H54 (cell line): ENCODE measurements around the gene CLDN18.

ENCODE experiments used
- DNase-seq: peaks from one replicate; pipeline ENCODE4 v3.0.0; 2011; ENCODE audit warnings: low spot score, mixed read lengths; ENCODE audit not compliant: insufficient read length
- FAIRE-seq: peaks from 3 replicates; lab custom pipeline; 2011; peaks lifted over from hg19 to GRCh38; lab: Jason Lieb, UNC
- POLR2A ChIP-seq: IDR thresholded peaks from 2 replicates; pipeline ENCODE4 v1.6.1; 2011; ENCODE audit warnings: low read depth, mild to moderate bottlenecking, low read length

Gene CLDN18

DNA sequence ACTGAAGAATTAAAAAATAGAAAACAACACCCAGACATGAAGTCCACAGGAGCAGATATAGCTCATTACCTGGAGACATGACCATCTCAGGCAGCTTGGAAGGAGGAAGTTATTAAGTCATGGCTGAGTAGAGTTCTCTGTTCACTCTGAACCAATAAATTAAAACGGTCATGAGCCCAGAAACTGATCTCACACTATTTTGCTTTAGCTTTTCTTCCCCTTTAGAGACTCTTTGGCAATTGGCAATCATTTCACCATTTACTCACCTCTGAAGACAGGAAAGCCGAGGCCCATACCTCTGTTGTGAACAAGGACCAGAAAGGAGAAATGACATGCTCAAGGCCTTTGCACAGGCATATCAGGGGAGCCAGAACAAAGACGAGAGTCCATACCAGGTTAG lies 26.6 kb downstream of the CLDN18 start:
- FAIRE-seq = no peak
- no peak for DNase-seq
- TF ChIP-seq POLR2A = no peak

DNA sequence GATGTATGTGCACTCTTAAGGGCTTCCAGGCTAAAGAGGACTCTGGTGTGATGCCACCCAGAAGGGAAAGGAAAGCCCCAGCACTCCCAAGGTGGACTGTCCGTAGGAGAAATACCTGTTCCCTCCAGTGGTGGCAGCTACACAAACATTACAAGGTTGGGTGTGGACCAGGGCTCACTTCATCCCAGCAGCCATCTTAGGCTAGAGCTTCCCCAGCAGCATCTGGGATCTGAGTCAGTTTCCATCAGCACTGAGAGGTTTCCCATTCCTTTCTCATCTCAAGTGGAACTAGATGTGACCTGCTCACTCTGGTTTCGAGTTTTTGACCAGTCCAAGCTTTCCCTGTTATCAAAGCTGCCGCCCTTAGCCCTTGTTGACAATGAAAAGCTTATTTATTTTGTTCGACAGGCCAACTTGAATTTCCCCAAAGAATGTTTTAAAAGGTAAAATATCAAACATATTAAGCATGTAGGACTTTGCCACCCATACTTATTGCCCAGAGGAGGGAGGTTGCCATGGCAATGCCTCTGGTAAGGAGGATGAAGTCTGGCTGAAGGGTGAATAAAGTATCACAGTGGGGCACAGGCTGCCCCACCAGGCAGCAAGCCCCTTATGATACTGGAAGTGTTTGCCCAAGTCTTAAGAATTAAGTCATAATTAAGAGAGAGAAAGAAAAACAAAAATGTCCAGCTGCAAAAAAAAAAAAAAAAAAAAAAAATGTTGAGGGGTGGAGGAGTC lies 28.9 kb downstream of the CLDN18 start:
- TF ChIP-seq POLR2A = no peak
- DNase-seq (no peak), FAIRE-seq (no peak)

DNA sequence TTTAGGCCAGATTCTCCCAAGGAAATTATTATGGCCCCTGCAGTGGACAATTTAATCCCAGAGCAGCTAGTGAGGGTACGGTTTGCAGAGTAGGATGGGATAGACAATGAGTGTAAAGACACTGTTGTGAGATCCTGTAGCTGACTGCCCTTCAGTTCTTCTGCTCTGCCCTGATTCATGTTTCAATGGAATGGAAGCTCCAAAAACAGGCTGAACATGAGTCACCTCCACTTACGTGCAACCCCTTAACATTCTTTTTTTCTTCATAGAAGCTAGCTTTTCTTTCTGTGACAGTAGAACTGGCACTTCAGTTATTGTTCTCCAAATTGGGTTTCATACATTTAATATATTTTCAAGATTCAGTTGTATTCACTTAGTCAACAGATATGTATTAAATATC lies 32.1 kb downstream of the CLDN18 start:
- FAIRE-seq (peak; percentile 88), DNase-seq (no peak)
- no peak for TF ChIP-seq POLR2A

DNA sequence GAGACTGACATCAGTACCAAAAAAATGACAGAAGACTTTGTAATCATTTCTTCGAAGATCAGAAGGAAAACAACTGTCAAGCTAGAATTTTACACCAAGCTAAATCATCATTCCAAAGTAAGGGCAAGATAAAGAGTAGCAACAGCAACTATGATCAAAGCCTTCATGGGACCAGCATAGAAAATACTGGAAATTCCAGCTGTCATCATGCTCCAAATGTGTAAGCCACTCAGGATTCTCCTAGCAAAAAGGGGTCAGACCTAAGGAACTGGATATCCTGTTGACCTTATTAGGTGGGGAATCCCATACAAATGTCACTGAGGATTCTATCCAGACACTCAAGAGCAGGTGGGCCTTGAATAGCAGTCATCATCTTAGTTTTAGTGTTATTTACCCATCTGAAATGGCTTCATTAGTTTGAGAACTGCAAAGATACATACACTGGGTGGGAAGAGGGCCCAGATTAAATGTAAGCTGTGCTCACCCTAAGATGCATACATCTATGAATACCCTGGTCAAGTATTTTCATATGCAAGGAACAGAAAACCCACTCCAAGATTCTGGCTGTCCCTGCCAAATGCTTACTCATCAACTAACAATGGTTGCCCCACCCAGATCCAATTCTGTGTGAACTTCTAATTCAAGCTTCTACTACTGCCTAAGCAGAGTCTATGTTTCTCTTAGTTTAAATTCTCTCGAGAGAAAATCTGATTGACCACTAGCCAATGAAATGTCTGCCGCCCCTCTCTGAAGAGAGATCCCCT lies 33.5 kb downstream of the CLDN18 start:
- no peak for TF ChIP-seq POLR2A
- DNase-seq (peak; percentile 17), FAIRE-seq (peak; percentile 89)

DNA sequence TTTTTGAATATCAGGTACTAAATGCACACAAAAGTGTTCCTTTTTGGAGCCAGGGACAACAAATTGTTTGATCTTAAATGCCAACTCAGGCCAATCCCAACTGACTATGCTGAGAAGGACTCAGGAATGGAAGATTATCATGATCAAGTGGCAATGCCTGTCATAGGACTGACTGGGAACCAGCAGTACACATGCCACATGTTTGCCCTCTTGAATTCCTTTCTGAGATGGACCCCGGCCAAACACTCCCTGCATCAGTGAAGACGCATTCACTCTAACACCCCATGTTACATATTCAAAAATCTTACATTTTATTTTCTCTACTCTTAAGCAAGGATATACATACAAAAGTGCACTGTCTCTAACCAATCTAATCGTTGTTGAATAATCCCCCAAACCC lies 36.1 kb downstream of the CLDN18 start:
- DNase-seq (no peak), FAIRE-seq (no peak)
- no peak for TF ChIP-seq POLR2A

DNA sequence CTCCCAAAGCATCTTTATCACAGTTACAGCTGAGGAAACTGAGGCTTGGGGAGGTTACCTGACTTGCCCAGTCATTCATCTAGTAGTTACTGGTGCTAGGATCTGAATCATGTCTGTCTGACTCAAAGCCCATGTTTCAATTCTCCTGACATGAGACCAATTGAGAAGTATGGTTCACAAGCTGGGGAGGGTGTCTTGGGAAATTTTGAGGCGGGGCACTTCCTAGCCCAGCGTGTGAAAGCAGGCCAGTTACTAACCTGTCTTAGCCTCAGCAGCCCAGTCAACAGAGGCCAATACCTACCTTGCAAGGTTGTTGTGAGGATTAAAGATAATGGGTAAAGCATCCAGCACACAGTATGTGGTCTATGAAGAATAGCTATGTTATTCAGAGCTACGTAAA lies 37.0 kb downstream of the CLDN18 start:
- no peak for FAIRE-seq
- DNase-seq = no peak
- TF ChIP-seq POLR2A = no peak

DNA sequence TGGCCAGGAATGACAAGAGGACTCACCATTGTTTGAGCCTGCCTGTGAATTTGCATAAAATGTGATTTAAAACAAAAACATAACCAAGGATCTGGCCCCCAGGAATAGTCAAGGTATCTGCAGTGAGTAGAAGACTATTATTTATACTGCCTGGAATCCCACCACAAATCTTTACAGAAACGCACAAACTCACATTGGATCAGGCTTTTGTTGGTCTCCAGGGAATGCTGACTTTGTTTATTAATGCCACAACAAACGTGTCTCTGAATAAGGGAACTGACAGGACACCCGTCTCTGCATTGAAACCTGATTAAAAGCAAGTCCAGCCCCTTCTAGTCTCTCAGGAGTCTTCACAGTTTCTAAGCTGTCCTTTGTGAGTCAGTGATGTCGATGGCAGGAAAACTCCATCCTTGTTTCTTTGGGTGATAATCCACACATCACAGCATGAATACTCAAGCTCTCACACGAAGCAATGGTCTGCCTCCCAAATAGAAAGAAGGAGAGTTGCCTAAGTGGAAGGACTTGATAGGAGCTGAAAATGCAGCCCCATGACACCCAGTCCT lies 37.7 kb downstream of the CLDN18 start:
- TF ChIP-seq POLR2A = no peak
- DNase-seq (no peak), FAIRE-seq (no peak)

DNA sequence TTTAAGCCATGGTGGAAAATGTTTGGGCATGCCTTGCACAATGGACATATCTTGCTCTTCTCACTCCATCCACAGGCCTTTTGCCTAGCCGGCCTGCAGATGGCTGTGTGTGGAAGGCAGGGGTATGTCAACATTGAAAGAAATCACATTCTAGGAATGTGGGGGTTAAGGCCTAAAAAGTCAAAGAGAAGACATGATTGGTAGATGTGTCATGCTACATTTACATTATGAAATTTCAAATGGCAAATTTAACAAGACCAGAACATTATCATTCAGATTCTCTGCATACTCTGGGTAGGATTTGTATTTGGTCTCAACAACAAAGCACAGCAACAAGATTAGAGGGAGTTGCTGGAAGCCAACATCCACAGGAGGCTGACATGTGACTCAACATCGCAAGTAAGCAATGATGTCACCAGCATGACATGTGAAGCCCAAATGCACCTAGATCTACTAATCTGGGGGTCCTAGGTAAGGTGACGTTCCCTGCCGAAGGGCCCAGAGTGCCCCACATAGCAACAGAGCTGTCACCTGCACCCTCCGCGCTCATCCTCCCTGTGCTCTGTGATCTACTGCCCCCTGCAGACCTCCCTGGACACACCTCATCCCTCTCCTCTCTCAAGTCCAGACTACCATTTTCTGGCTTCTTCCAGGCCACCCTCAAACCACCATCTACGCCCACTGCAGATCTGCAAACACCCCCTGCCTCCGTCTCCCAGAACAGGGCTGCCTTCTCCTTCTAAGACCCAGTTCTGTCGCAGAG lies 39.4 kb downstream of the CLDN18 start:
- no peak for TF ChIP-seq POLR2A
- no peak for FAIRE-seq
- DNase-seq = peak; percentile 18

DNA sequence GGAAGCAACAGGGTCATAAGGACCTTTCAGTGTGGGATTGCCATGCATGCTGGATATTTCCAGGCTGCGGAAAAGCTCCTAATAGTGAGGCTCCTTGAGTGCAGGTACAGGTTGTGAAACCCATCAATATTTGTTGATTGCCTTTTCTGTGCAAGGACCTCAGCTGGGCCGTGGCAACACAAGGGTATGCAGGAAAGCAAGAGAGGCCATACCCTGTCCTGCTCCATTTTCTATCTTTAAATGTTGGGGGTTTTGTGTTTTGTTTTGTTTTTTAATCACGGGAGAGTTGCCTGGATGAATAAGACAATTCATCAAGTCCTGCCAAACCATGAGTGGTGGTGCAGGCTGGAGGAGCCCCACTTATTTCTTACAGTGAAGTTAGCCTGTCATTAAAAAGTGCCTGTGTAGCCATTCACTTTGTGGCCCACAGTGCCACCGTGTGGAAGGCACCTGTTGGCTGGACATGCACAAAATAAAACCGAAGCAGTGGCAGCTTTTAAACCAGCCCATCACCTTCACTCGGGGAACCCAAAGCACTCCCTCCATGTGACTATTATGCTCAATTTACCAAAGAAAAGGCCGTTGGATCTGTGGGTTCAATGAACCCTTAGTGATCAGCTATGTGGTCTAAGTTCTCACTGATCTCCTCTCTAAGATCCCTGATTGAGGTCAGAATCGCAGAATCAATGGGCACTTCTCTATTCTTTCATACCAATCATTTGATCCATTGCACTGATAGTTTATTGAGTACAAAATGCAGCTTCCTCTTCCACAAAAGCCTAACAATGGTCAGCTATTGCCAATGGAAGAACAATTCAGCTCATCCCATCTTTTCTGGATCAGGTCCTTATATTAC lies 42.2 kb downstream of the CLDN18 start:
- FAIRE-seq = no peak
- no peak for TF ChIP-seq POLR2A
- no peak for DNase-seq

DNA sequence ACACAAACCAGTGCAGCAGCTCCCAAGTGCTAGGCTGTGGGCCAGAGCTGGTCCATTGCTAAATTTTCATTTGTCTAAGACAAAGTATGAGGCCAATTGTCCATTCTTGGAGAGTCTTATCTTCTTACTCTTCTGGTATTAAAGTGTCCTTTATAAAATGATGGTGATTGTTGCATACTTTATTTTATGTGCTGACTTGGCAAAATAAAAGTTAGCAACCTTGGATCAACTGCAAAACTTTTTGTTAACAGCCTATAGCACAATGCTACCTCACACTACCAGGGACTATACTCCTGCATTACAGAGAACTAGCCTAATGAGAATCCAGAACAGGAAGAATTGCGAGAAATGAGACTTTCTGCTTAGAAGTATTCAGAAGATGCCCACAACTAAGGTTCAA lies 44.1 kb downstream of the CLDN18 start:
- DNase-seq (no peak), FAIRE-seq (no peak)
- no peak for TF ChIP-seq POLR2A

DNA sequence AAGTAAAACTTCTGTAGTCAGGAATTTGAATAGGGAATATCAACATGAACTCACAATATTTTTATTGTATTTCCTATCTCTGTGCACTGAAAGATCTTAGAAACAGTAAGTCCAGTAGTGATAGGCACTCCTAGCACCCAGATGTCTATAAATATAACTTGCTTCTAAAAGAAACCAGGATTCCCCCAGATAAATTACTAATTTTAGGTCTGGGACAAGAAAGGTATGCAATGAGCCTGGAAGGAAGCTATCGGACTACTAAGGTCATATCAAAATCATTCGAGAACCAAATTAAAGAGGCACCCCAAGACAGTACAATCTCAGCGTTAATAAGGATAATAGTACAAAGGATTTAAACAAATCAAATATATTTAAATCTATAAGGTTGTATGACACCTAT lies 47.4 kb downstream of the CLDN18 start:
- TF ChIP-seq POLR2A = no peak
- FAIRE-seq (no peak), DNase-seq (no peak)

DNA sequence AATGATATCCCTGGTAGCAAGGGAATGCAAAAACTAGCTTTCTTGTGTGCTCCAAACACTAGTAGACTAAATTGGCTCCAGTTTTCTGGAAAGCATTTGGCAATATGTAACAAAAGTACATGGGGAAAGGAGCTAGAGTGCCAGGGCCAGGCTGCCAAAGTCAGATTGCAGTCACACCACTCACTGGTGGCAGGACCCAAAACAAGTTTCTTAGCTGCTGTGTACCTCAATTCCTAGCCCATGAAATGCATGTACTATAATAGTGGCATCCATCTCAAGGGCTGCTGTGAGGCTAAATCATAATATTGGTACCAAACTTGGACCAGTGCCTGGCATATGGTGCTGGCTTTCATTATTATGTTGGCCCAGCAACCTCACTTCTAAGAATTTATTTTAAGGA lies 49.3 kb downstream of the CLDN18 start:
- TF ChIP-seq POLR2A = no peak

DNA sequence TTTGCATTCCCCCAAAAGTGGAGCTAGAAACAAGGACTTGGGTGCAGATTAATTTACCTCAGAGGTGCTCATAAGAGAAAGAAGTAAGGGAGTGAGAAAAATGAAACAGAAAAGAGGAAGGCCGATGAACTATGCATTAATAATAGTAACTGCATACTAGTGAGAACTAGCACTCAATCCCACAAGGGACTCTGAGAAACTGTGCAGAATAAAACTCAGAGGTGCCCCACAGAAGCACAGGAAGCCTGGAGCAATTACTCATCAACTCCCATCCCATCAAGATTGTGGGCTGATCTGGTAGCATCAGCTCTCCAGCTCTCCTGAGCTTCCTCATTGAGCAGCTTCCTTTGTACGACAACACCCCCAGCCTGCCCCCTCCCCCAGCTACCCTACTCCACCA lies 50.8 kb downstream of the CLDN18 start:
- TF ChIP-seq POLR2A = no peak
- DNase-seq (no peak), FAIRE-seq (no peak)

More for the DNA sequence above, 49.3 kb downstream of the CLDN18 start:
- DNase-seq = no peak
- no peak for FAIRE-seq
